Renal pelvis (tissue), 4 donors: ENCODE data around the gene SHKBP1. TPM values are rescaled to one million over a fixed set of nuclear protein-coding genes. Genes with fewer than 3 reads are reported as not detected.

Source experiments
- DNase-seq: peaks from one replicate; pipeline ENCODE4 v3.0.0-alpha.2; 2013
- polyA plus RNA-seq, 3 donors: library from polyadenylated mRNA; unstranded; fragments of 120-200 nt; gene quantifications; one replicate each; pipeline ENCODE4 v1.2.1, GENCODE V29; 2013; ENCODE audit not compliant: insufficient read length in 3 of 3

The SHKBP1 gene
- polyA plus RNA-seq, 3 donors: 47.9 to 60.1 (median 57.9) TPM

DNA sequence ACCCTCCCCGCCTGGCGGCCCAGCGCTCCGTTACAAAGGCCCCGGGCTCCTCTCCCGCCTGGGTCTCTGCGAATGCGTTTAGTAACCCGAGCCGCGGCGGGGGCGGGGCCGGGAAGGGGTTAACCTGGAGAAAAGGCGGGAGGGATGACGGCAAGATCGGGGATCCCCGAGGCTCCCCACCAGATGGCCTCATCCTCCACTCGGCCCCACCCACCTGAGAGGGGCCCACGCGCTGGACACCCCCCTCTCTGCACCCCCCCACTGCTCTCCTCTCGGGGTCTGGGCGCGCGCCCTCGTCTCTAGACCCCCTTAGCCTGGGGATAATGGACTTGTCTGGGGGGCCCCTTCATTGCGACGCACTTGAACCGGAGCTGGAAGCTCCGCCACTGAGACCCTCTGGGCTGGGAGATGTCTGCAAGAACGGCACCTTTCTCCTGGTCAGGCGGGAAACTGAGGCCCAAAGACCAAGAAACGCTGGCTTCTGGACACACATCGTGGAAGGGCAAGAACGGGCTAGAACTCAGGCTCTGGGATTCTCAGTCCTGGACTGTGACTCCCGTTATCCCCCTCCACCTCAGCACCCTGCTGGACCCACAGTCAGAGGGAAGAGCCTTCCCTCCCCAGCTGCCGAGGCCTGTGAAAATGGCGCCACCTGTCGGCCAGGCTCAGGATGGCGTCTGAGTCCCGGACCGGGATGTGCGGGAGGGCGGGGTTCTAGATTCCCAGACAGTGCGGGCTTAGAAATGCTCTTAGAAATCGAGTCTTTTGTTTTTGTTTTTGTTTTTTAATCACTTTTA lies 21.6 kb downstream of the SHKBP1 start:
- peak; percentile 92 for DNase-seq

DNA sequence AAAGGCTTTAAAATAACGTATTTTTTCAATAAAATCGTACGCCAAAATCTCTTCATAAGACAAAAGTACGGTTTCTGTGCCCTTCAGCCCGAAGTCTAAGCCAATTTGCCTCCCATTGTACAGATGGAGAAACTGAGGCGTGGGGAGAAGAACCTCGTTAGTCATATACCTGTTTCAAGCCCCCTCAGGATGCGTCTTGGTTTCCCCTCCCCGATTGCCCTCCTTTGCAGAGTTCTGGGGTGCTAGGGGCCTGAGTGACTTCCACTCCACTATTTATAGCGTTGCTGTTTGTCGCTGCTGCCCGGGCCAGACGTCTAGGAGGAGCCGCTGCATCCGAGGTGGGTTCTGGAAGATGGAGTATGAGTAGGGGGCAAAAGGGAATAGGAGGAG lies 22.2 kb downstream of the SHKBP1 start:
- DNase-seq: no peak

DNA sequence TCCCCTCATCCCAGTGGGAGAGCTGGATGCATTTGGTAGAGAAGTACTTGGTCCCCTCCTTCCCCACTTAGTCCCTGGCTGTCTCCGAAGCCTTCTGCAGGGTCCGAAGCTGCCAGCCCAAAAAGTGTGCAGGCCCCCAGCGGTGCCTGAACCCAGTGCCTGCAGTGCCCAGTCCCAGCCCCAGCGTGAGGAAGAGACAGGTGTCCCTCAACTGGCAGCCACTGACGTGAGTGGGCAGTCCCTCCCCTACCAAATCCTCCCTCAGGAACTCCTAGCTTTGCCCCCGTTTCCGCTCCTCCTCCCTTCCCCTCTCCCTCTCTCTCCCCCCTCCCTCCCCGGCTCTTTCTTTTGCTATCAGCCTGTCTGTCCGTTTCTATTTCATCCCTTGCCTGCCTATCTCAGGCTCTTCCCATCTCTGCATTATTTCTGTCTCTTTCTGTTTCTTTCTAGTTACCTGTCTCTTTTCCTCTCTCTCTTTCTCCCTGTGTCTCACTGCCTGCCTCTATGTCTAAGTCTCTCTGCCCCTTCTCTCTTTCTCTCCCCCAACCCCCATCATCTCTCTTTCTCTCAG lies 22.7 kb downstream of the SHKBP1 start:
- no peak for DNase-seq

DNA sequence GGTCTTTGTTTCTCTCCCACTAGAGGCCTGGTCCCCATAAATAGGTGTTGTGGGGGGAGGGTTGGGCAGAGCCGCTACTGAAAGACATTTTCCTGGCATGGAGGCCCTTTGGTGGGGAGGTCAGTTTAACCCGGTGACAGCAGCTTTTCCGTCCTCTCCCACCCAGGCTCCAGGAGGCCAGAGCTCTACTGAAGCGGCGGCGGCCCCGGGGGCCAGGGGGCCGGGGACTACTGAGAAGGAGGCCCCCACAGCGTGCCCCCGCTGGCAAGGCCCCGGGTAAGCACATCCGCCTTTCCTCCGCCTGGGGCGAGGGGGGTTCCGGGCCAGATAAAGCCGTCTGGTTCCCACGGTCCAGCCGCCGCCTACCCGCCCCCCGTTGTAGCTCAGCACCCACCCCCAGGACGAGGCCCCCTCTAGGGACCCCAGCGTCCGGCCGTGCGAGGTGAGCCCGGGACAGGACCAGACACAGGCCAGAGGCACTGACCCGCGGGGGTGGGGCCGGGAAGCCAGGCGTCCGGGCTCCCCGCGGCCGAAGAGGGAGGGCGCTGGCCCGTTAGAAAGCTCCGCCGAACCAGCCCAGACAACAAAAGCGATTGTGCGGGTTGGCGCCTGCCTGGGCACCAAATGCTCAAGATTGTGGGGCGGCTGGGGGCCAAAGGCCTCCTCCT lies 23.4 kb downstream of the SHKBP1 start:
- DNase-seq: no peak

DNA sequence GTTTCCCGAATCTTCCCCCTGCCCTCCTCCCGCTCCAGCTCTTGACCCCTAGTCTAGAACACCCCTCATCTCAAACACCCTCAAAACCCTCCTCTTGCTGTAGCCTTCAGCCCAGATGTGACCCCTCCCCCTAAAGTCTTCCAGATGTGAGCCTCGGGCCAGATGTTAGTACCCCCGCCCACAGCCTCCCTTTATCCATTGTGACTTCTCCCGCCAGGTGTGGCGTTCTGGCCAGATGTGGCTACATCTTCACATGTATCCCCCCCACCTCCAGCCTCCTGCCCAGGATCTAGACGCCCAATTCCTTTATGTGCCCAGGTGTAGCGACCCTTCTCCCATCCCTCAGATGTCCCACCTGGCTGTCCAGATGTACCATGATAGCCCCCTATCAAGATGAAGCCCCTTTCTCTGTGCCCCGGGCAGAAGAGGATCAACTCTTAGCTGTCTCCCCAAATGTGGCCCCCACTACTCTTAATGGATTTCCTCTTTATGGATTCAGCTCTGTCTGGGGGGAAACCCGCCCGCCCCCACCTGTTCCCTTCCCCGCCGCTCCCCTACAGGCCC lies 24.0 kb downstream of the SHKBP1 start:
- no peak for DNase-seq

DNA sequence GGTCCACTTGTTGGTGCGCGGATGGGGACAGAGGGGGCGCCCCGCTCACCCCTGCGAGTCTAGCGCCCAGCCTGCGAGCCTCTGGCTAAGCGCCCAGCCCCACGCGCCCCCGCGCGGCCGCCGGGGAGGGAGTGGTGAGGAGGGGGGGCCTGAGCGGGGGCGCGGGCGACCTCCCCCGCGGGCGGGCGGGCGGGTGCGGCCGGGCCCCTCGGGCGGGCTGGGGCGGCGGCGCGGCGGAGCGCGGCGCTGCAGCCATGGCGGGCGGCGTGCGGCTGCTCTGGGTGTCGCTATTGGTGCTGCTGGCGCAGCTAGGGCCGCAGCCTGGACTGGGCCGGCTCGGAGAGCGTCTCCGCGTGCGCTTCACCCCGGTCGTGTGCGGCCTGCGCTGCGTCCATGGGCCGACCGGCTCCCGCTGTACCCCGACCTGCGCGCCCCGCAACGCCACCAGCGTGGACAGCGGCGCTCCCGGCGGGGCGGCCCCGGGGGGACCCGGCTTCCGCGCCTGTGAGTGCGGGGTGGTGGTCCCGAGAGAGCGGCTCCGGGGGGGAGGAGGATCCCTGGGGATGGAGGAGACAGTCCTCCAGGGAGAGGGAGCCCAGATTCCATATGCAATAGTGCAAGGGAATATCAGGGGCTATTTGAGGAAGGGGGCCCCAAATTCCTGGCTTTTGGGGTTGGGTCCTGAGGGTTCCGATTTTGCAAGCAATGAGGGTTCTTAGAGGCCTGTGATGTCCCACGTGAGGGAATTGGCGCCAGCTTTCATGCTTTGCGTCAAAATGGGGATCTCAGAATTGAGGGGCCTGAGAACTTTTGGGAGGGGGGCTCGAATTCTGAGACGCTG lies 24.7 kb downstream of the SHKBP1 start, which contains the start of gene LTBP4:
LTBP4 (plus strand) TSS at position 236 of the 841 bp plus-strand sequence; CDS start at position 255, 19 bp downstream.
- no peak for DNase-seq

DNA sequence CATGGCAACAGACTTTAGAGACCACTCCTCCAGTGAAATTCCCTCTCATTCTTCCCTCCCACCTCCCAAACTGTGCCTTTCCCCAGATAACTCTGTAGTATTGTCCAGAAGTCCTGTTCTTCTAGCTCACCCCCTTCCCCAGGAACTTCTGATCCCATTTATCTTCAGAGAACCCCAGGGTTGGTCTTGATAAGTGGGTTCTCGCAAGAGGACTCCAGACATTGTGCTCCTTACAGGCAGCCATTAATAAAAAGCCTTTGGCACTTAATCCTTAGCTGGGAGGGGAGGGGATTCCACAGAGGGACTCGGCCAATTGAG lies 26.4 kb downstream of the SHKBP1 start:
- DNase-seq: no peak

DNA sequence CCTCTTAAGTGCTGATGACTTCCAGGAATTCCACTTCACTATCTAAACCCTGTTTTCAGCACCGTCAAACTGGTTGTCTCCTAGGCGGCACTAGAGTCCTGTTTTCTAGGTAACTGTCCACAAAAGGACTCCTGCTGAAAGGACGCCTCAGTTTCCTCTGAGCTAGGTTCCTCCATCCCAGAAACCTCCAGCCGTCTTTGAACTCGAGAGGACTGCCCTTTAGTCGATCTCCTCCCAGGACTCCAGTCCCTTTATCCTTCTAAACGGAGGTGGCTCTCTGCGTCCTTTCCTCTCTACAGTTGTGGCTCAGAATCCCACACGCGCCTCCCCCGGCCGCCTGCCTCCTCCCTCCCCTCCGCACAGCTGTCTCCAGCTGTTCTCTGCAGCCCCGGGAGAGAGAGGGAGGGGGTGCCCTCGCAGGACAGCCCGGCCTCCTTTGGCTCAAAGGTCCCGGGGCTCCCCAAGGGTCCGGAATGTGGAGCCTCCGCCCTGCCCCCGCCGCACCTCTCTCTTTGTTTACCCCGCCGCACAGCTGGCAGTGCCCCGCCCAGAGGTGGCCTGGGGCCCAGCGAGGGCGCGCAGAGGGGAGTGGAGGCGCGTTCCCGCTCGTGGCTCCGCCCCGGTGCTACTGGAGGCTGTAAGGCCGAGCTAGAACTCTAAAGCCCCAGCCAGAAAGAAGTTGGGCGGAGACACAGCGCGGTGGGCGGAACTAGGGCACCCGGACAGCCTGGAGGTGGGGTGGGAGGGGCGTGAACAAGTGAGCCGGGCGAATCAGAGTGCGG lies 26.9 kb downstream of the SHKBP1 start:
- DNase-seq: peak; percentile 98

DNA sequence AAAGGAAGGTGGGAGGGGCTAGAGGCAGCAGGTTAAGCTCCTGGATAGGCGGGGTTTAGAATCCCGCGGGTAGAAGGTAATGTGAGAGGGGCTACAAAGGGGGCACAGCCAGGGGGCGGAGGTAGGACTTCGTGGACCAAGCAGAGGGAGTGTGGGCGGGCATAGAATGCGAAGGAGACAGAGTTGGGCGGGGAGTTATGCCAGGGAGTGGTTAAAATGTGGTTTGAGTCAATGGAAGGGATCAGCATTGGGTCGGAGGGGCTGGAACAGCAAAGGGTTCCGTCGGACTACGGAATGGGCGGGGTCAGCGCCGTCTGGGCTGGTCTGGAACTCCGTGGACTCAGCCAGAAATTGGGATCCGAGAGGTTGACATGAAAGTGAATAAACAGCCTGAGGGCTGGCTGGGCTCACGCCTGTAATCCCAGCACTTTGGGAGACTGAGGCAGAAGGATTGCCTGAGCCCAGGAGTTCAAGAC lies 27.5 kb downstream of the SHKBP1 start:
- DNase-seq: no peak

DNA sequence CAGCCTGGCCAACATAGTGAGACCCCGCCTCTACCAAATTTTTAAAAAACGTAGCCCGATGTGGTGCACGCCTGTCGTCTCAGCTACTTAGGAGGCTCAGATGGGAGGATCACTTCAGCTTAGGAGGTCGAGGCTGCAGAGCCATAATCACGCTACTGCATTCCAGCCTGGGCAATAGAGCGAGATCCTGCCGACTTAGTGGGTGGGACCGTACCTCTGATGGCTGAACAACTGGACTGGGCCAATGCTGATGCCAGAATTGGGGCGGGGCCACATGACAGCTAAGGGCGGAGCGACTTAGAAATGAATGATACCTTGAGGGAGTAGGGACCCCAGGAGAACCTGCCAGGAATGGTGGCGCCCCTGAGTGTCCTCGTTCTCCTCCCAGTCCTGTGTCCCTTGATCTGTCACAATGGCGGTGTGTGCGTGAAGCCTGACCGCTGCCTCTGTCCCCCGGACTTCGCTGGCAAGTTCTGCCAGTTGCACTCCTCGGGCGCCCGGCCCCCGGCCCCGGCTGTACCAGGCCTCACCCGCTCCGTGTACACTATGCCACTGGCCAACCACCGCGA lies 28.1 kb downstream of the SHKBP1 start:
- no peak for DNase-seq

DNA sequence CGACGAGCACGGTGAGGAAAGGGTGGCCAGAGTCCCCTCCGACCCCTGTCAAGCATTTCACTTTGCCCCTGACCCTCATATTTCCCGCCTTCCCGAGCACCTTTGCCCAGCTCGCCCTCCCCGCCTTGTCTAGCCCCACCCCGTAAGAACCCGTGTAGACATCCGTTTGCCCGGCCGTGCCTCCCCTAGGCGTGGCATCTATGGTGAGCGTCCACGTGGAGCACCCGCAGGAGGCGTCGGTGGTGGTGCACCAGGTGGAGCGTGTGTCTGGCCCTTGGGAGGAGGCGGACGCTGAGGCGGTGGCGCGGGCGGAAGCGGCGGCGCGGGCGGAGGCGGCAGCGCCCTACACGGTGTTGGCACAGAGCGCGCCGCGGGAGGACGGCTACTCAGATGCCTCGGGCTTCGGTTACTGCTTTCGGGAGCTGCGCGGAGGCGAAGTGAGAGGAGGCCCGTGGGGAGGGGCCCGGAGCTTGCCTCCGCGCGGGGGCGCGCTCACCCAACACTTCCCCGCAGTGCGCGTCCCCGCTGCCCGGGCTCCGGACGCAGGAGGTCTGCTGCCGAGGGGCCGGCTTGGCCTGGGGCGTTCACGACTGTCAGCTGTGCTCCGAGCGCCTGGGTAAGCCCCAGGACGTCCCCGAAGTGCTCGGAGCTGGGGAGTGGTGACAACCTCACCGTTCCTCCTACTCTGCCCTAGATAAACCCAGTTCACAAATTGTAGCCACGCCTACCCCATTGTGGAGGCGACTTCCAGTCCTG lies 28.7 kb downstream of the SHKBP1 start:
- peak; percentile 61 for DNase-seq

DNA sequence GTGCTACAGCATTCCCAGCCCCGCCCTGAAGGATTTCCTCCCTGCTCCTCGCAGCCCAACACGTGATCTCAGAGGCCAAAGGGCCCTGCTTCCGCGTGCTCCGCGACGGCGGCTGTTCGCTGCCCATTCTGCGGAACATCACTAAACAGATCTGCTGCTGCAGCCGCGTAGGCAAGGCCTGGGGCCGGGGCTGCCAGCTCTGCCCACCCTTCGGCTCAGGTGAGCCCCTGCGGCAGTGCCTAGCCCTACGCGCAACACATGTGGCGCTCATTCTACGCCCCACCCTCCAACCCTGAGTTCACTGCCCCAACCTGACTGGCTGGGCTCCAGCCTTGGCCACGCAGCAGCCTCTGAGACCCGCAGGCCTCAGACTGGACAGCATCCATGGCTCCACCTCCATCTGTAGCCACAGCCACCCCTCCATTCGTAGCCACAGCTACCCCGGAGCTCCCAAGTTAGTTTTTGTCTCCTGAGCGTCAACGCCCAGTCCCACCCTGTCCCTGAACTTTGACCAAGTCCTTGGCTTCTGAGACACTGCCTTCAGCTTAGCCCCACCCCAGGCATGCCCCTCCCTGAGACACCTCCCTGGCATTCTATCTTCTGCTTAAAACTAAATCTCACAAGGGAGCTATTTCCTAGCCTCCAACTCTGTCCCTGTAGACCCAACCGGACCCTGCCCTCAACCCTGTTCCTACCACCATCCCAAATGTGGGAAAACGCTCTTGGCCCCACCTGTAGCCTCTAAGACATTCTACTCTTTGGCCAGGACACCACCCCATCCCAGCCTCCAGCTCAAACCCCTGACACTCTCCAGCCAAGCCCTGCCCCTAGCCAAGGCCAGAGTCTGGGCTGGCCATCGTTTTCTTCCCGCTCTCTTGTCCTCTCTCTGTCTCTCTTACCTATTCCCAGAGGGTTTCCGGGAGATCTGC lies 30.9 kb downstream of the SHKBP1 start:
- DNase-seq: no peak

DNA sequence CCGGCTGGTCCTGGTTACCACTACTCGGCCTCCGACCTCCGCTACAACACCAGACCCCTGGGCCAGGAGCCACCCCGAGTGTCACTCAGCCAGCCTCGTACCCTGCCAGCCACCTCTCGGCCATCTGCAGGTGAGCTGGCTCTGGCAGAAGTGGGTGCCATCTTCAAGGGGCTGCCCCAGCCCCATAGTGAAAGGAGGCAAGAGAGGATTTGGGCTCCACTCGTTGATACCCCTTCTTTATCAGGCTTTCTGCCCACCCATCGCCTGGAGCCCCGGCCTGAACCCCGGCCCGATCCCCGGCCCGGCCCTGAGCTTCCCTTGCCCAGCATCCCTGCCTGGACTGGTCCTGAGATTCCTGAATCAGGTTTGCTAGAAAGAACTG lies 31.6 kb downstream of the SHKBP1 start:
- DNase-seq: no peak

DNA sequence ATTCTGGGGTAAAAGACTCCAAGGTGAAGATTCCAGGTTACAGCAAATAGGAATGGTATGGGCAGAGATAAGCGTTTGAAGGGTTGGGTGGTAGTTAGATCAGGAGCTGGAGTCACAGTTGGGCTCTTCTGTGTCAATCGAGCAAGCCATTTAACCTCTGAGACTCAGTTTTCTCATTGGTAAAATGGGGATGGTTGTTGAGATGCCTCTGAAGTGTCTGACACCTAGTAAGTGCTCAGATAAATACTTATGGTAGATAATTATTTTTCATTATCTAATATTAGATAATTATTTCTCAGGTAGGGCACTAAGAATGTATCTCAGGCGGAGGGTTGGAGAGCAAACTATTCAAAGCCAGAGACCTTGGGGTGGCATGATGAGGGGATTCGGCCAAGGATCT lies 32.3 kb downstream of the SHKBP1 start:
- no peak for DNase-seq

DNA sequence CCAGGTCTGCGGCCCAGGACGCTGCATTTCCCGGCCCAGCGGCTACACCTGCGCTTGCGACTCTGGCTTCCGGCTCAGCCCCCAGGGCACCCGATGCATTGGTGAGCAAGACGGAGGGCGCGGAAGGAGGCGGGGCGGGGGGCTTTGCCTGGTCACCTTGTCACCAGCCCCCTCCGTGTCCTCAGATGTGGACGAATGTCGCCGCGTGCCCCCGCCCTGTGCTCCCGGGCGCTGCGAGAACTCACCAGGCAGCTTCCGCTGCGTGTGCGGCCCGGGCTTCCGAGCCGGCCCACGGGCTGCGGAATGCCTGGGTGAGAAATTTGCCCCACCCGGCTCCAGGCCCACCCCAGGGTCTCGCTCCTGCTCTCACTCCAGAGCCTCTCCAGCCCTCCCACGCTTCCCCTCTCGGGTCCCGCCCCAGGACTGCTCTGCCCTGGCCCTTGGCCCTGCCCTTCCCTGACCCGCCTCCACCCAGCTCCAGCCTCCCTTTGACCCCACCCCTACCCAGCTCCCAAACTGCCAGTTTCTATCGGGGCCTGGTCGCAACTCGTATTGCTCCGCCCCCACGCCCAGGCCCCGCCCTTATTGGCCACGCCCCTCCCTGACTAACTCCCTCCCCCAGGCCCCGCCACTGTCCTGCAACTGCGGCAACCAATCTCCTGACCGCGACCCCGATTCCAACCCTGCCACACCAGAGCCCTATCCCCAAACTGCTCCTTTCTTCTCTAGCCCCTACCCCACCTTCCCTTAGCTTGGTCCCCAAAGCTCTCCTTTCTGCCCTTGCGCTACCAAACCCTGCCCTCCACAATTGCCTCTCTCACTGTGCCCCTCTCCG lies 33.1 kb downstream of the SHKBP1 start:
- no peak for DNase-seq

DNA sequence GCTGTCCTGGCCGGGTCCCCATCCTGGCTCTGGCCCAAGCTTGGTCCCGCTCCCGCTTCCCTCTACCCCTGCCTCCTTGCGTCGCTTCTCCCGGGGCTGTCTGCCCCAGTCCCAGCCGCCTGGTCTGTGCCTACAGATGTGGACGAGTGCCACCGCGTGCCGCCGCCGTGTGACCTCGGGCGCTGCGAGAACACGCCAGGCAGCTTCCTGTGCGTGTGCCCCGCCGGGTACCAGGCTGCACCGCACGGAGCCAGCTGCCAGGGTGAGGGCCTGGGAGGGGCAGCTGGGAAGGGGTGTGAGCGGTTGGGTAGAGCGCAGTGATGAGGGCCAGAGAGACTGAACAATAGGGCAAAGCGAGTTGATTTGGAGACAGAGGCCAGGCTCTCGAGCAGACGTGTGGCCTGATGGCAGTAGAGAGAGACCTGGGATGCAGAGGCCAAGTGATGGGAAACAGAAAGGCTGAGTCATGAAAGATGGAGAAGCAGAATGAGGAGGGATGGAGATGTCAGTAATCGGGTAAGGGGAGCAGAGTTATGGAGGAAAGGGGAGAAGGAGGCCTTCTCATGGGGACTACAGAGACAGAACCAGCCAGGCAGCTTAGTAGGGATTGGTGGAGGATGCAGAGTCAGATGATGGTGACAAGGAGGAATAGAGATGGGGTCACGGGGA lies 33.9 kb downstream of the SHKBP1 start:
- no peak for DNase-seq

DNA sequence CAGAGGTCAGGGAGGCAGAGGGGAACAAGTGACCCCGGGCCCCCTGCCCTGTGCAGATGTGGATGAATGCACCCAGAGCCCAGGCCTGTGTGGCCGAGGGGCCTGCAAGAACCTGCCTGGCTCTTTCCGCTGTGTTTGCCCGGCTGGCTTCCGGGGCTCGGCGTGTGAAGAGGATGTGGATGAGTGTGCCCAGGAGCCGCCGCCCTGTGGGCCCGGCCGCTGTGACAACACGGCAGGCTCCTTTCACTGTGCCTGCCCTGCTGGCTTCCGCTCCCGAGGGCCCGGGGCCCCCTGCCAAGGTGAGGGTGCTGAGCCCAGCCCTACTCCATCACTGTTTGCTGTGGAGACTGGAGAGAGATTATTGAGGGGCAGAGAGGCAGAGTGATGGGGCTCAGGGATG lies 34.4 kb downstream of the SHKBP1 start:
- no peak for DNase-seq
